ENCODE measurements around the gene MAPK10. TPM values are rescaled to one million over a fixed set of nuclear protein-coding genes. Genes with fewer than 3 reads are reported as not detected.

Gene MAPK10
- total and polyA plus RNA-seq, 2 of the 8 experiments (the other 6 are each of a cell fraction or from before 2014, with no cell fraction given): 2.5 to 3.1 TPM

DNA sequence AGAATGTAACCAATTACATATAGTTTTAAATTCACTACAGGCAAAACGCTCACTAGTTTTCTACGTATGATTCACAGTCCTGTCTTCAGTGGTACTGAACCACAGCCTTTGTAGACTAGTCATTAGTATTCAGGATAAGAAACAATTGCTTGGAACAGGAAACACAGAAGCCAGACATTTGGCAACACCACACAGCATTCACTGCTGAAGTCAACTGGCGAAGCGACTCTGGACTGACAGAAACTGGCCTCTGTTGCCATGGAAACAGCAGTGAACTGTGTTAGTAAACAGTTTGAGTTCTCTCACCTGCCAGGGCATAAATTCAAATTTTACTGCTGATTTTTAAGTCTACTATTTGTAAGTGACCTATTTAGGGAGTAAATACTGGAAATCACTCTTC, 57.6 kb downstream of the MAPK10 start:
- 75% methylated on average over 4 of the region's 4 CpGs; no CpG with 5 or more reads in 1 of the 2 experiments for WGBS, 2 experiments (ENCODE audit: extremely low coverage in 1 of 2, insufficient coverage in 1 of 2, insufficient read length in 1 of 2, insufficient replicate concordance in 2 of 2, low coverage in 1 of 2, low lambda C conversion rate in 2 of 2, missing lambda C conversion rate in 1 of 2)
- Histone ChIP-seq H2AK5ac (ENCODE audit: low read depth, low read length) (no peak overlapping the region), H3K56ac (replicated peaks; ENCODE audit: insufficient read length, low read depth, low read length) (no peak overlapping the region), H3K27me3 (replicated peaks in 1 of 4; ENCODE audit: control insufficient read depth in 3 of 4, extremely low read depth in 1 of 4, insufficient read depth in 3 of 4, low read length in 3 of 4) (no peaks in the 10 kb centered on the region), H2BK120ac (replicated peaks; ENCODE audit: low read depth, low read length) (no peak overlapping the region), H3K14ac (ENCODE audit: insufficient read length) (no peak overlapping the region), H2BK20ac (ENCODE audit: low read length) (no peak overlapping the region), H3K4me3 (ENCODE audit: extremely low read depth in 1 of 4, insufficient read depth in 2 of 4, low read depth in 3 of 4, low read length in 4 of 4) (no peak overlapping the region), H3K36me3 (ENCODE audit: control insufficient read depth in 2 of 4, insufficient read depth in 4 of 4, low read length in 3 of 4) (no peaks in the 10 kb centered on the region), H3K18ac (ENCODE audit: extremely low read depth, low read length) (no peak overlapping the region), H3K79me1 (ENCODE audit: low read depth, low read length) (no peaks in the 10 kb centered on the region), H4K91ac (replicated peaks; ENCODE audit: insufficient read length, low read length) (no peak overlapping the region), H3K27ac (ENCODE audit: low read depth, low read length) (no peak overlapping the region), H2BK5ac (ENCODE audit: low read depth, low read length) (no peak overlapping the region), H3K4me2 (ENCODE audit: insufficient read depth in 1 of 2, low read depth in 2 of 2, low read length in 2 of 2) (no peak overlapping the region), H4K8ac (ENCODE audit: extremely low read depth, insufficient read depth, low read length) (no peak overlapping the region), H3K9me3 (ENCODE audit: insufficient read depth in 2 of 2, low read depth in 1 of 2, low read length in 1 of 2) (peaks cover 0 to 4% of the 10 kb centered on the region in 2 experiments; a peak in 1 of 4 replicates), H3K23me2 (ENCODE audit: low read depth, low read length) (no peaks in the 10 kb centered on the region), H3K79me2 (ENCODE audit: control insufficient read depth in 1 of 2, insufficient read depth in 2 of 2, low read length in 2 of 2) (no peaks in the 10 kb centered on the region), H2AFZ (ENCODE audit: low read length) (no peak overlapping the region), H3K4me1 (replicated peaks in 1 of 4; ENCODE audit: control insufficient read depth in 3 of 4, insufficient read depth in 4 of 4, low read length in 3 of 4) (peaks cover 0 to 2% (median 0%) of the 10 kb centered on the region in 4 experiments; a peak in 2 of 7 replicates), H3K23ac (ENCODE audit: insufficient read length) (no peak overlapping the region), H3K4ac (replicated peaks; ENCODE audit: insufficient read length, low read depth, low read length) (no peak overlapping the region), H4K5ac (ENCODE audit: insufficient read length, low read depth, low read length) (no peak overlapping the region), H4K20me1 (replicated peaks in 1 of 2; ENCODE audit: control insufficient read depth in 1 of 2, insufficient read depth in 2 of 2, low read length in 2 of 2) (no peaks in the 10 kb centered on the region), H2BK15ac (ENCODE audit: low read length) (no peak overlapping the region), H2BK12ac (ENCODE audit: low read depth, low read length) (no peak overlapping the region), H3K9ac (replicated peaks in 1 of 4; ENCODE audit: extremely low read depth in 1 of 4, low read depth in 3 of 4, low read length in 3 of 4) (no peak overlapping the region)
- ChIA-PET POLR2A (ENCODE audit: partially characterized antibody) (interaction anchor here (0.6 kb wide), 1 partner anchor 547 kb away, joined by 3 read pairs; the partner anchor contains the start of gene SLC10A6), CTCF (ENCODE audit: partially characterized antibody) (no interaction called here)
- TF ChIP-seq ZNF274 (IDR thresholded peaks at IDR 0.05; ENCODE audit: borderline replicate concordance, extremely low read depth, low read length): peak; percentile 46; the same call in 1 of the 2 replicates
- TF ChIP-seq BACH1 (IDR thresholded peaks at IDR 0.05; ENCODE audit: low read length): no peak
- no peak for FAIRE-seq
- no peak for DNase-seq (ENCODE audit: low read depth in 1 of 2, low spot score in 2 of 2)
